Measurements from ENCODE around the gene ATP13A1. TPM values are rescaled to one million over a fixed set of nuclear protein-coding genes. Genes with fewer than 3 reads are reported as not detected.
"Not testable (repeated sequence)": the region's sequence is repeated elsewhere in the genome, so short reads cannot be mapped to it uniquely, and the experiment has no call there.

The ATP13A1 gene
- total and polyA plus RNA-seq, 3 experiments from 2014 or later = 41.7 to 93.6 (median 92.1) TPM

- Histone ChIP-seq H3K9me3 (ENCODE audit: low read length) (no peaks in the 10 kb centered on the region), H3K4me3 (ENCODE audit: low read length) (no peak overlapping the region), H3K4me1 (ENCODE audit: insufficient read depth, low read length) (peaks cover 29% of the 10 kb centered on the region), H3K27ac (ENCODE audit: low read depth, low read length) (no peak overlapping the region), H3K36me3 (ENCODE audit: insufficient read depth, low read length) (no peaks in the 10 kb centered on the region), H3K27me3 (ENCODE audit: insufficient read depth, low read length, poor library complexity, severe bottlenecking) (no peaks in the 10 kb centered on the region)
- Mint-ChIP-seq H3K4me1 (peaks cover 39 to 64% (median 57%) of the 10 kb centered on the region in 3 donors), H3K4me3 (no peak overlapping the region), H3K27me3 (no peaks in the 10 kb centered on the region), H3K36me3 (peaks cover 4 to 45% (median 16%) of the 10 kb centered on the region in 3 donors), H3K27ac (peak overlapping the region in 1 of 8 donors; percentile 54), H3K9me3 (no peaks in the 10 kb centered on the region)
- no peak for DNase-seq
- ChIA-PET POLR2A (no interaction called here), CTCF (interaction anchor here (1.1 kb wide), 1 partner anchor 56 kb away, joined by 4 read pairs; no protein-coding TSS in a partner anchor)
Observed at GRCh38 chr19:19610376-19611202, 52.9 kb downstream of the ATP13A1 start.

GRCh38 chr19:19606686-19607085 lies 56.8 kb downstream of the ATP13A1 start:
- H3K4me1 ChIP-seq (ENCODE audit: insufficient read depth, low read length) = peaks cover 46% of the 10 kb centered on the region
- Mint-ChIP-seq H3K4me1 (peaks cover 44 to 59% (median 57%) of the 10 kb centered on the region in 3 donors), H3K36me3 (peaks cover 4 to 30% (median 16%) of the 10 kb centered on the region in 3 donors), H3K27ac (peak overlapping the region in 7 of 8 donors; percentile 94 to 98 (median 97)), H3K4me3 (peak overlapping the region in 4 of 7 donors; percentile 11 to 85 (median 78))
- H3K36me3 ChIP-seq (ENCODE audit: insufficient read depth, low read length); H3K27me3 Mint-ChIP-seq; H3K27me3 ChIP-seq (ENCODE audit: insufficient read depth, low read length, poor library complexity, severe bottlenecking); H3K9me3 Mint-ChIP-seq; DNase-seq; H3K9me3 ChIP-seq (ENCODE audit: low read length); H3K4me3 ChIP-seq (ENCODE audit: low read length); H3K27ac ChIP-seq (ENCODE audit: low read depth, low read length): not testable (repeated sequence)
- ChIA-PET CTCF (interaction anchor here (1.2 to 3.1 kb wide), 2 partner anchors 36 to 75 kb away, joined by 3 to 9 read pairs; no protein-coding TSS in a partner anchor), POLR2A (interaction anchor here (1.0 kb wide), 1 partner anchor 15 kb away, joined by 4 read pairs; no protein-coding TSS in a partner anchor)

GRCh38 chr19:19606021-19606420 lies 57.5 kb downstream of the ATP13A1 start:
- Mint-ChIP-seq H3K36me3 (peaks cover 4 to 33% (median 16%) of the 10 kb centered on the region in 3 donors), H3K4me1 (peaks cover 49 to 63% (median 60%) of the 10 kb centered on the region in 3 donors), H3K27me3 (no peaks in the 10 kb centered on the region), H3K4me3 (peak overlapping the region; percentile 11 to 85 (median 76)), H3K9me3 (no peaks in the 10 kb centered on the region), H3K27ac (peak overlapping the region; percentile 89 to 98 (median 96))
- Histone ChIP-seq H3K27me3 (ENCODE audit: insufficient read depth, low read length, poor library complexity, severe bottlenecking) (no peaks in the 10 kb centered on the region), H3K4me3 (ENCODE audit: low read length) (no peak overlapping the region), H3K27ac (ENCODE audit: low read depth, low read length) (peak overlapping the region; percentile 45), H3K4me1 (ENCODE audit: insufficient read depth, low read length) (peaks cover 53% of the 10 kb centered on the region), H3K36me3 (ENCODE audit: insufficient read depth, low read length) (no peaks in the 10 kb centered on the region), H3K9me3 (ENCODE audit: low read length) (no peaks in the 10 kb centered on the region)
- CTCF ChIA-PET = interaction anchor here (3.1 kb wide), 1 partner anchor 74 kb away, joined by 9 read pairs; no protein-coding TSS in a partner anchor
- POLR2A ChIA-PET = interaction anchor here (0.6 to 1.0 kb wide), 4 partner anchors 12 to 1214 kb away, joined by 3 to 9 read pairs (median 6); partner anchors contain the start of gene PBX4
- peak; percentile 18 to 73 (median 43) for DNase-seq

GRCh38 chr19:19602713-19603324 lies 60.7 kb downstream of the ATP13A1 start:
- CTCF ChIA-PET = interaction anchor here (0.8 to 1.3 kb wide), 4 partner anchors 11 to 71 kb away, joined by 3 to 4 read pairs (median 4); no protein-coding TSS in a partner anchor
- Histone ChIP-seq H3K4me3 (ENCODE audit: low read length) (no peak overlapping the region), H3K4me1 (ENCODE audit: insufficient read depth, low read length) (peaks cover 83% of the 10 kb centered on the region), H3K27ac (ENCODE audit: low read depth, low read length) (no peak overlapping the region), H3K36me3 (ENCODE audit: insufficient read depth, low read length) (no peaks in the 10 kb centered on the region), H3K9me3 (ENCODE audit: low read length) (no peaks in the 10 kb centered on the region), H3K27me3 (ENCODE audit: insufficient read depth, low read length, poor library complexity, severe bottlenecking) (no peaks in the 10 kb centered on the region)
- peak overlapping the region; percentile 36 to 83 (median 60) for H3K4me3 Mint-ChIP-seq
- peaks cover 56 to 74% (median 61%) of the 10 kb centered on the region in 3 donors for H3K4me1 Mint-ChIP-seq
- no peaks in the 10 kb centered on the region for H3K9me3 Mint-ChIP-seq
- H3K27me3 Mint-ChIP-seq = peaks cover 0 to 5% of the 10 kb centered on the region in 2 donors
- DNase-seq = no peak
- POLR2A ChIA-PET = interaction anchor here (1.2 to 1.6 kb wide), 3 partner anchors 24 to 65 kb away, joined by 3 to 5 read pairs (median 4); partner anchors contain the start of gene ZNF101
- peak overlapping the region; percentile 80 to 94 (median 88) for H3K27ac Mint-ChIP-seq
- peaks cover 0 to 18% (median 5%) of the 10 kb centered on the region in 3 donors for H3K36me3 Mint-ChIP-seq

- Histone ChIP-seq H3K36me3 (ENCODE audit: insufficient read depth, low read length) (no peaks in the 10 kb centered on the region), H3K27me3 (ENCODE audit: insufficient read depth, low read length, poor library complexity, severe bottlenecking) (no peaks in the 10 kb centered on the region), H3K9me3 (ENCODE audit: low read length) (no peaks in the 10 kb centered on the region), H3K27ac (ENCODE audit: low read depth, low read length) (no peak overlapping the region), H3K4me3 (ENCODE audit: low read length) (no peak overlapping the region), H3K4me1 (ENCODE audit: insufficient read depth, low read length) (peaks cover 87% of the 10 kb centered on the region)
- H3K36me3 Mint-ChIP-seq = peaks cover 0 to 19% (median 5%) of the 10 kb centered on the region in 3 donors
- no peaks in the 10 kb centered on the region for H3K9me3 Mint-ChIP-seq
- H3K4me1 Mint-ChIP-seq = peaks cover 61 to 74% (median 67%) of the 10 kb centered on the region in 3 donors
- H3K4me3 Mint-ChIP-seq = peak overlapping the region; percentile 10 to 83 (median 60)
- CTCF ChIA-PET = interaction anchor here (0.8 to 1.3 kb wide), 3 partner anchors 12 to 70 kb away, joined by 3 to 4 read pairs (median 4); no protein-coding TSS in a partner anchor
- peak overlapping the region; percentile 73 to 98 (median 88) for H3K27ac Mint-ChIP-seq
- POLR2A ChIA-PET = interaction anchor here (0.5 to 1.6 kb wide), 4 partner anchors 25 to 72 kb away, joined by 3 to 5 read pairs (median 4); partner anchors contain the start of gene ZNF101
- H3K27me3 Mint-ChIP-seq = peaks cover 0 to 6% of the 10 kb centered on the region in 2 donors
- DNase-seq = peak in 4 of 5 donors; percentile 50 to 66 (median 61)
Observed at GRCh38 chr19:19602136-19602712, 61.3 kb downstream of the ATP13A1 start.

- Histone ChIP-seq H3K27me3 (ENCODE audit: insufficient read depth, low read length, poor library complexity, severe bottlenecking) (no peaks in the 10 kb centered on the region), H3K27ac (ENCODE audit: low read depth, low read length) (no peak overlapping the region), H3K4me1 (ENCODE audit: insufficient read depth, low read length) (peaks cover 82% of the 10 kb centered on the region), H3K9me3 (ENCODE audit: low read length) (no peaks in the 10 kb centered on the region), H3K36me3 (ENCODE audit: insufficient read depth, low read length) (no peaks in the 10 kb centered on the region), H3K4me3 (ENCODE audit: low read length) (no peak overlapping the region)
- ChIA-PET POLR2A (no interaction called here), CTCF (no interaction called here)
- no peak for DNase-seq
- Mint-ChIP-seq H3K4me3 (peak overlapping the region; percentile 19 to 63 (median 54)), H3K27ac (peak overlapping the region; percentile 59 to 98 (median 92)), H3K9me3 (no peaks in the 10 kb centered on the region), H3K4me1 (peaks cover 57 to 73% (median 66%) of the 10 kb centered on the region in 3 donors), H3K36me3 (peaks cover 0 to 19% (median 2%) of the 10 kb centered on the region in 3 donors), H3K27me3 (peaks cover 0 to 6% of the 10 kb centered on the region in 2 donors)
Observed at GRCh38 chr19:19600793-19601330, 62.6 kb downstream of the ATP13A1 start.
